DMS53 (cell line): ENCODE results near the gene KIF4B.
A peak's percentile ranks its signal among the peaks of the same experiment; 100 is the strongest.
"Not testable (repeated sequence)": the region's sequence is repeated elsewhere in the genome, so short reads cannot be mapped to it uniquely, and the experiment has no call there.

Experiments used
- DNase-seq: peaks from one replicate; lab custom pipeline; 2025; lab: John Stamatoyannopoulos, UW

The KIF4B gene, protein sequence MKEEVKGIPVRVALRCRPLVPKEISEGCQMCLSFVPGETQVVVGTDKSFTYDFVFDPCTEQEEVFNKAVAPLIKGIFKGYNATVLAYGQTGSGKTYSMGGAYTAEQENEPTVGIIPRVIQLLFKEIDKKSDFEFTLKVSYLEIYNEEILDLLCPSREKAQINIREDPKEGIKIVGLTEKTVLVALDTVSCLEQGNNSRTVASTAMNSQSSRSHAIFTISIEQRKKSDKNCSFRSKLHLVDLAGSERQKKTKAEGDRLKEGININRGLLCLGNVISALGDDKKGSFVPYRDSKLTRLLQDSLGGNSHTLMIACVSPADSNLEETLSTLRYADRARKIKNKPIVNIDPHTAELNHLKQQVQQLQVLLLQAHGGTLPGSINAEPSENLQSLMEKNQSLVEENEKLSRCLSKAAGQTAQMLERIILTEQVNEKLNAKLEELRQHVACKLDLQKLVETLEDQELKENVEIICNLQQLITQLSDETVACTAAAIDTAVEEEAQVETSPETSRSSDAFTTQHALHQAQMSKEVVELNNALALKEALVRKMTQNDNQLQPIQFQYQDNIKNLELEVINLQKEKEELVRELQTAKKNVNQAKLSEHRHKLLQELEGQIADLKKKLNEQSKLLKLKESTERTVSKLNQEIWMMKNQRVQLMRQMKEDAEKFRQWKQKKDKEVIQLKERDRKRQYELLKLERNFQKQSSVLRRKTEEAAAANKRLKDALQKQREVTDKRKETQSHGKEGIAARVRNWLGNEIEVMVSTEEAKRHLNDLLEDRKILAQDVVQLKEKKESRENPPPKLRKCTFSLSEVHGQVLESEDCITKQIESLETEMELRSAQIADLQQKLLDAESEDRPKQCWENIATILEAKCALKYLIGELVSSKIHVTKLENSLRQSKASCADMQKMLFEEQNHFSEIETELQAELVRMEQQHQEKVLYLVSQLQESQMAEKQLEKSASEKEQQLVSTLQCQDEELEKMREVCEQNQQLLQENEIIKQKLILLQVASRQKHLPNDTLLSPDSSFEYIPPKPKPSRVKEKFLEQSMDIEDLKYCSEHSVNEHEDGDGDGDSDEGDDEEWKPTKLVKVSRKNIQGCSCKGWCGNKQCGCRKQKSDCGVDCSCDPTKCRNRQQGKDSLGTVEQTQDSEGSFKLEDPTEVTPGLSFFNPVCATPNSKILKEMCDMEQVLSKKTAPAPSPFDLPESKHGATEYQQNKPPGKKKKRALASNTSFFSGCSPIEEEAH

GRCh38 chr5:155013526-155013925 lies at the start of gene KIF4B:
TSS of gene KIF4B (plus strand) at chr5:155013755. CDS start at chr5:155013860, 105 bp downstream.
- no peak for DNase-seq

- no peak for DNase-seq
Observed at GRCh38 chr5:154966081-154966841, 47.3 kb upstream of the KIF4B start.

DNA sequence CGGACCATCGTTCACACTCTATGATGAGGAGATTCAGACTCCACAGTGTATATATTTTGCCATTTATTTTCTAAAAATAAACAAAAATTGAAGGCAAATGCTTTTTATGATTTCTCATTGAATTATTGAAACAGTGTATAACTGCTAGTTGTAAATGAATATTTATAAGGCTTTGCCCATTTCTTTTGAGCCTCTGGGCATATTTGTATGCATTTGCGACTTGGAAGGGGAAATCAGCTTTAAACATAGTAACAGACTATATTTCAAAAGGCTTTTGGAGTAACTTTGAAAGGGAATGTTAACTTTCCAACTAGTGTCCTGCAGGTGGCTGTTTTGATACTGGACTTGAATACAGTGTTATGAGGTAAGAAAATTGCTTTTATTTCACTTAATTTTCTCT lies 46.7 kb upstream of the KIF4B start:
- DNase-seq, result no peak

DNA sequence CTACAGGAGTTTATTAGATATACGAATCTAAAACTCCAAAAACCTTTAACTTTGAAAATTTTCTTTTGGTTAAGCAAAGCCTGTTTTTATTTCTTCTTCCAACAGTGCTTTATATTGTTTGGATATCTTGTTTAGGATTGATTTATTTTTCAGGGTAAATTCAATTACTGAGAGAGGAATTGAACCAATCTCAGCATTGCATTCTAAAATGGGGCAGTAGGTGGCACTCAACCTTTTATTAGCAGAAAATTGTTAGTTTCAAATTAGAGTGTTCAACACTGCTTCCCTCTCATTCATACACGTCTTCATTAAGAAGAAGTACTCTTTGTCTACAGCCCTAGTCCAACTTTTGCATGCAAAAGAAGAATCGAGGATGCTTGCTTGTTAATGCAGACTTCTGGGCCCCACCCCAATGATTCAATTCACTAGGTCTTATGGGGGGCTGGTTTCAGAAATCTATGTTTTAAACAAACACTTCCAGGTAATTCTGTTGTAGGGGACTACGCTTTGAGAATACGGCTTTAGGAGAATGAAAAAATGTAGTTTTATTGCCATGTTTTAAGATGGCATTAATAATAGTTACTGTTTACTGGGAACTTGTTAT lies 46.0 kb upstream of the KIF4B start:
- DNase-seq, result peak; percentile 35

GRCh38 chr5:154968953-154969352 lies 44.6 kb upstream of the KIF4B start:
- no peak for DNase-seq

- DNase-seq, result peak; percentile 34
Observed at GRCh38 chr5:154970759-154971158, 42.8 kb upstream of the KIF4B start.

GRCh38 chr5:154971501-154971900 lies 42.1 kb upstream of the KIF4B start:
- DNase-seq, result no peak

GRCh38 chr5:154972476-154973080 lies 41.0 kb upstream of the KIF4B start:
- peak; percentile 70 for DNase-seq

DNA sequence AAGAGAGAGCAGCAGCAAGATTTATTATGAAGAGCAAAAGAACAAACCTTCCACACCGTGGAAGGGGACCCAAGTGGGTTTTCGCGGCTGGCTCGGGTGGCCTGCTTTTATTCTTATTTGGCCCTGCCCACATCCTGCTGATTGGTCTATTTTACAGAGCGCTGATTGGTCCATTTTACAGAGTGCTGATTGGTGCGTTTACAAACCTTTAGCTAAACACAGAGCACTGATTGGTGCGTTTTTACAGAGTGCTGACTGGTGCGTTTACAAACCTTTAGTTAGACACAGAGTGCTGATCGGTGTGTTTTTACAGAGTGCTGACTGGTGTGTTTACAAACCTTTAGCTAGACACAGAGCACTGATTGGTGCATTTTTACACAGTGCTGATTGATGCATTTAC lies 37.5 kb upstream of the KIF4B start:
- not testable (repeated sequence) for DNase-seq

- peak; percentile 48 for DNase-seq
Observed at GRCh38 chr5:154977409-154977808, 36.1 kb upstream of the KIF4B start.

- not testable (repeated sequence) for DNase-seq
Observed at GRCh38 chr5:154978294-154978693, 35.3 kb upstream of the KIF4B start.

DNA sequence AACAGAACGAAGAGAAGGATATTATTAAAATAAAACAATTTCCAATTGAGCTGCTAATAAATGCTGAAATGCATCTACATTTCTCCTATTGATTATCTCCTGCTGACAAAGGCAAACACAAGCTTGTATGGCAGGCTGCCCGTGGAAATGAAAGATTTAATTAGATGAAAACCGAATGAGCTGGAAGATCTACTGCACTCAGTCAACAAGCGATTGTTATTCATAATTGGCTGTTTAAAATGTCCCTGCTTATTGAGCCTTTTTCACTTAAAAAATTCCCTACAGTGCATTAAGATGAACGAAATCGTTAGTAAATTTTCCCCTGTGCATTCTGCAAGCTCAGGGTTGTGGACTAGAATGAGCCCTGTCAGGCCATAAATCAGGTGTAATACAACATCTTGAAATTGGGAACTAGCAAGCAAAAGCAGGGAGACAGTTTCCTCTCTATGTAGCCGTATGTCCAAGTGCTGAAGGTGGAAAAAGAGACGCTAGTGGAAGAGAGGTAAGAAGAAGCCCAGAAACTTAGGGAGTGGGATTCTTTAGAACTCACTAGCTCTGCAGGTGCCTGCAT lies 28.5 kb upstream of the KIF4B start:
- no peak for DNase-seq

- no peak for DNase-seq
Observed at GRCh38 chr5:154986151-154986550, 27.4 kb upstream of the KIF4B start.

DNA sequence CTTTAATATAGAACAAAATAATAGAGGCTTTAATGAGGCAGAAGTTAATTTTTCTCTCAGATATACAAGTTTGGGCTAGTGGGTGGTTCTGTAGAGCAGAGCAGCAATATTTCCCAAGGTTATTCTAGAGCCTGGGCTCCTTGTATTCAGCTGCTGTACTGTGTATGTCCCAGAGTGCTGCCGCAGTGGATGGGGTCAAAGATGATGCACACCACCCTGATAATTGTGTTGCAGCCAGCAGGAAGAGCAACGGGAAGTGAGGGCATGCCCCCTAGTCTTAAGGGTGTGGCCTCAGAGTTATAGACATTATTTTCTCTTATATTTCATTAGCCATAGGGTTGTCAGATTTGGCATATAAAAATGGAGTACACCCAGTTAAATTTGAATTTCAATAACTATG lies 23.9 kb upstream of the KIF4B start:
- DNase-seq, result no peak

- DNase-seq, result no peak
Observed at GRCh38 chr5:154993461-154993860, 20.1 kb upstream of the KIF4B start.

DNA sequence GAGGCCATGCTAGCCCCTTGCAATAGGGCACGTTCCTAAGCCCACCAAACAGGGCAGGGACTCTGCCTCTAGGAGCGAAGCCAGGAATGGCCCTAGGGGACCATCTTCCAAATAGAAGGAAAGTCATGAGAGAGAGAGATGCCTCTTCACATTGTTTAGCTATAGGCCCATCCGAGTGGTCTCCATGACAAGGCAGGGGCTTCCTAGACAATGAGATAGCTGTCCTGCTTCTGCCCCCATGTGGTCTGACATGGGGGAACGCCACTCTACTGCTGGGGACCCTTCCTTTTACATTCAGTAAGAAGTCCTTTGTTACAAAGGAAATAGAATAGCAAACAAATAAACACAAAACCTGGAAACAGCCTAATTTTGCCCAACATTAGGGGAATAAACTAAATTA lies 17.9 kb upstream of the KIF4B start:
- DNase-seq, result no peak

DNA sequence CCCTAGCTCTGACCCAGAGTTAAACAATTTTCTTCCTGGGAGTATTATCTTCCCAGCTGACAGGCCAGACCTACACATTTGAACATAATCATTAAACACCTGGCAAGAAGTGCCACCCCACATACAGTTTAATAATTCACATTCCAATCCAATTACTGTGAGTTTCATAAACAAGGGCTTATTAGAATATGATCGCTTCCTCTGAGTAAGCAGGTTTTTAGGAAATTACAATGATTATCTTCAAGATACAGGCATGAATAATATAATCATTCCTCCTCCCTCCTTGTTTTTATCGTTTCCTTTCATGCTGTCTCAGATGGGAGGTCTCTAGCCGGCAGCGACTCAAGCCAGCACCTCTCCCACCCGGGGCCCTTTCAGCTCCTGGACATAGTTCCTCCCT lies 15.8 kb upstream of the KIF4B start:
- DNase-seq, result no peak

- no peak for DNase-seq
Observed at GRCh38 chr5:154999865-155000264, 13.7 kb upstream of the KIF4B start.

GRCh38 chr5:155001523-155001922 lies 12.0 kb upstream of the KIF4B start:
- DNase-seq, result no peak

DNA sequence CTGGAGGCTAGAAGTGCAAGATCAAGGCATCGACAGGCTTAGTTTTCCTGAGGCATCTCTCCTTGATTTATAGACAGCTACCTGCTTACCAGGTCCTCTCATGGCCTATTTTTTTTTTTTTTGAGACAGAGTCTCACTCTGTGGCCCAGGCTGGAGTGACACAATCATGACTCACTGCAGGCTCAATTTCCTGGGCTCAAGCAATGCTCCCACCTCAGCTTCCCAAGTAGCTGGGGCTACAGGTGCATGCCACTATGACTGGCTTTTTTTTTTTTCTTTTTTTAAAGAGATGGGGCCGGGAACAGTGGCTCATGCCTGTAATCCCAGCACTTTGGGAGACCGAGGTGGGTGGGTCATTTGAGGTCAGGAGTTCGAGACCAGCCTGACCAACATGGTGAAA lies 10.8 kb upstream of the KIF4B start:
- peak; percentile 70 for DNase-seq
